ENCODE measurements around the gene RGS17.

GRCh38 chr6:153018355-153018754 is 112.7 kb downstream of the RGS17 start:
- TF ChIP-seq, protein P1, sequence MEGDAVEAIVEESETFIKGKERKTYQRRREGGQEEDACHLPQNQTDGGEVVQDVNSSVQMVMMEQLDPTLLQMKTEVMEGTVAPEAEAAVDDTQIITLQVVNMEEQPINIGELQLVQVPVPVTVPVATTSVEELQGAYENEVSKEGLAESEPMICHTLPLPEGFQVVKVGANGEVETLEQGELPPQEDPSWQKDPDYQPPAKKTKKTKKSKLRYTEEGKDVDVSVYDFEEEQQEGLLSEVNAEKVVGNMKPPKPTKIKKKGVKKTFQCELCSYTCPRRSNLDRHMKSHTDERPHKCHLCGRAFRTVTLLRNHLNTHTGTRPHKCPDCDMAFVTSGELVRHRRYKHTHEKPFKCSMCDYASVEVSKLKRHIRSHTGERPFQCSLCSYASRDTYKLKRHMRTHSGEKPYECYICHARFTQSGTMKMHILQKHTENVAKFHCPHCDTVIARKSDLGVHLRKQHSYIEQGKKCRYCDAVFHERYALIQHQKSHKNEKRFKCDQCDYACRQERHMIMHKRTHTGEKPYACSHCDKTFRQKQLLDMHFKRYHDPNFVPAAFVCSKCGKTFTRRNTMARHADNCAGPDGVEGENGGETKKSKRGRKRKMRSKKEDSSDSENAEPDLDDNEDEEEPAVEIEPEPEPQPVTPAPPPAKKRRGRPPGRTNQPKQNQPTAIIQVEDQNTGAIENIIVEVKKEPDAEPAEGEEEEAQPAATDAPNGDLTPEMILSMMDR (IDR thresholded peaks at IDR 0.05) = no peak
- TF ChIP-seq POLR2AphosphoS5 (IDR thresholded peaks at IDR 0.05) = no peak
- no peak for TF ChIP-seq POLR2A (IDR thresholded peaks at IDR 0.05)

All from transverse colon (tissue), 4 donors.